Mammary epithelial cell (primary cell): Measurements from ENCODE around the gene BCL3.

ENCODE experiments used
- EZH2 ChIP-seq: IDR thresholded peaks from 2 replicates; pipeline ENCODE4 v1.6.1; 2012; ENCODE audit warnings: low read length, inconsistent platforms, borderline replicate concordance
- TF ChIP-seq, protein P1 (sequence below), 2 donors: IDR thresholded peaks in 1 of 2; conservative IDR thresholded peaks in 1 of 2; 2 replicates each; pipeline ENCODE4 v1.5.1; 2011 to 2012; ENCODE audit warnings: inconsistent platforms in 2 of 2, low read length in 2 of 2, mild to moderate bottlenecking in 2 of 2, control low read depth in 1 of 2, low read depth in 1 of 2; ENCODE audit not compliant: insufficient read depth in 1 of 2; ENCODE audit errors: extremely low read depth in 1 of 2

DNA sequence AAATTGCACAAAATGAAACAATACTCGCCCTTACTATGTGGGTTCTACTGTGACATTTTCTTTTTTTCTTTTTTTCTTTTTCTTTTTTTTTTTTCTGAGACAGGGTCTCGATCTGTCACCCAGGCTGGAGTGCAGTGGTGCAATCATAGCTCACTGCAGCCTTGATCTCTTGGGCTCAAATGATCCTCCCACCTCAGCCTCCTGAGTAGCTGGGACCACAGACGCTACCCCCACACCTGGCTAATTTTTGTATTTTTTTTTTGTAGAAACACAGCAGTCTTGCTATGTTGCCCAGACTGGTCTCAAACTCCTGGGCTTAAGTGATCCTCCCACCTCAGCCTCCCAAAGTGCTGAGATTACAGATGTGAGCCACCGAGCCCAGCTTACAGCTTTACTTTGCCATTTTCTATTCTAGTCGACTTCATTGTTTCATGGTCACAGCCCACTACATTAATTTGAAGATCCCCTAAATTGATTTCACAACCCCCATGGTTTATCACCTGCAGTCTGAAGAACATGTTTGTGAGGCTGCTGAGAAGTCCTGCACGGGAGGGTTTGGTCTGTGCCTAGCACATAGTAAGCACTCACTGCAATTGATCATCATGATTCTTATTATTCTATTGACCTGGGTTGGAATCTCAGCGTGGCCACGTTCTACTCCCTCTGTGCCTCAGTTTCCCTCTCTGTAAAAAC is 3.8 kb downstream of the BCL3 start:
- TF ChIP-seq, protein P1, sequence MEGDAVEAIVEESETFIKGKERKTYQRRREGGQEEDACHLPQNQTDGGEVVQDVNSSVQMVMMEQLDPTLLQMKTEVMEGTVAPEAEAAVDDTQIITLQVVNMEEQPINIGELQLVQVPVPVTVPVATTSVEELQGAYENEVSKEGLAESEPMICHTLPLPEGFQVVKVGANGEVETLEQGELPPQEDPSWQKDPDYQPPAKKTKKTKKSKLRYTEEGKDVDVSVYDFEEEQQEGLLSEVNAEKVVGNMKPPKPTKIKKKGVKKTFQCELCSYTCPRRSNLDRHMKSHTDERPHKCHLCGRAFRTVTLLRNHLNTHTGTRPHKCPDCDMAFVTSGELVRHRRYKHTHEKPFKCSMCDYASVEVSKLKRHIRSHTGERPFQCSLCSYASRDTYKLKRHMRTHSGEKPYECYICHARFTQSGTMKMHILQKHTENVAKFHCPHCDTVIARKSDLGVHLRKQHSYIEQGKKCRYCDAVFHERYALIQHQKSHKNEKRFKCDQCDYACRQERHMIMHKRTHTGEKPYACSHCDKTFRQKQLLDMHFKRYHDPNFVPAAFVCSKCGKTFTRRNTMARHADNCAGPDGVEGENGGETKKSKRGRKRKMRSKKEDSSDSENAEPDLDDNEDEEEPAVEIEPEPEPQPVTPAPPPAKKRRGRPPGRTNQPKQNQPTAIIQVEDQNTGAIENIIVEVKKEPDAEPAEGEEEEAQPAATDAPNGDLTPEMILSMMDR (conservative IDR thresholded peaks at IDR 0.05 in 1 of 2, IDR thresholded peaks at IDR 0.05 in 1 of 2; ENCODE audit: extremely low read depth in 1 of 2, insufficient read depth in 1 of 2, low read depth in 1 of 2, low read length in 2 of 2): no peak
- no peak for TF ChIP-seq EZH2
